HCEC 1CT (cell line): ENCODE results near the gene SH3RF3.
"Not testable (repeated sequence)": the region's sequence is repeated elsewhere in the genome, so short reads cannot be mapped to it uniquely, and the experiment has no call there.

ENCODE experiments used
- DNase-seq: peaks from one replicate; pipeline ENCODE4 v3.0.0-alpha.2; 2017

SH3RF3 gene

GRCh38 chr2:109128616-109129355, at the start of gene SH3RF3:
SH3RF3 (plus strand) TSS chr2:109129205.
- peak; percentile 39 for DNase-seq

GRCh38 chr2:109079590-109079989, 49.4 kb upstream of the SH3RF3 start:
- DNase-seq: no peak

GRCh38 chr2:109080109-109080508, 48.9 kb upstream of the SH3RF3 start:
- DNase-seq: no peak

GRCh38 chr2:109080757-109081156, 48.2 kb upstream of the SH3RF3 start:
- DNase-seq: no peak

GRCh38 chr2:109081374-109081773, 47.6 kb upstream of the SH3RF3 start:
- no peak for DNase-seq

- no peak for DNase-seq
Observed at GRCh38 chr2:109083771-109084170, 45.2 kb upstream of the SH3RF3 start.

- no peak for DNase-seq
Observed at GRCh38 chr2:109084341-109084740, 44.7 kb upstream of the SH3RF3 start.

GRCh38 chr2:109085912-109086742, 42.9 kb upstream of the SH3RF3 start:
- DNase-seq: no peak

GRCh38 chr2:109086743-109087020, 42.3 kb upstream of the SH3RF3 start:
- no peak for DNase-seq

- no peak for DNase-seq
Observed at GRCh38 chr2:109087055-109087663, 41.8 kb upstream of the SH3RF3 start.

- peak; percentile 58 for DNase-seq
Observed at GRCh38 chr2:109089602-109090300, 39.3 kb upstream of the SH3RF3 start.

- DNase-seq: no peak
Observed at GRCh38 chr2:109091526-109091925, 37.5 kb upstream of the SH3RF3 start.

GRCh38 chr2:109094144-109094543, 34.9 kb upstream of the SH3RF3 start:
- no peak for DNase-seq

GRCh38 chr2:109098251-109098920, 30.6 kb upstream of the SH3RF3 start:
- DNase-seq: peak; percentile 13

GRCh38 chr2:109098921-109099273, 30.1 kb upstream of the SH3RF3 start:
- DNase-seq: no peak

GRCh38 chr2:109102588-109103233, 26.3 kb upstream of the SH3RF3 start:
- no peak for DNase-seq

- no peak for DNase-seq
Observed at GRCh38 chr2:109105113-109105512, 23.9 kb upstream of the SH3RF3 start.

- no peak for DNase-seq
Observed at GRCh38 chr2:109108740-109109139, 20.3 kb upstream of the SH3RF3 start.

- DNase-seq: no peak
Observed at GRCh38 chr2:109109342-109109741, 19.7 kb upstream of the SH3RF3 start.

GRCh38 chr2:109110170-109110569, 18.8 kb upstream of the SH3RF3 start:
- DNase-seq: no peak

GRCh38 chr2:109117181-109117580, 11.8 kb upstream of the SH3RF3 start:
- not testable (repeated sequence) for DNase-seq

GRCh38 chr2:109117780-109118179, 11.2 kb upstream of the SH3RF3 start:
- DNase-seq: no peak
